UCSD-AML1 (cell line): Measurements from ENCODE around the gene PFKL.

Experiments used
- DNase-seq: peaks from one replicate; lab custom pipeline; 2025; ENCODE audit not compliant: unreplicated experiment; lab: John Stamatoyannopoulos, UW

PFKL gene

DNA sequence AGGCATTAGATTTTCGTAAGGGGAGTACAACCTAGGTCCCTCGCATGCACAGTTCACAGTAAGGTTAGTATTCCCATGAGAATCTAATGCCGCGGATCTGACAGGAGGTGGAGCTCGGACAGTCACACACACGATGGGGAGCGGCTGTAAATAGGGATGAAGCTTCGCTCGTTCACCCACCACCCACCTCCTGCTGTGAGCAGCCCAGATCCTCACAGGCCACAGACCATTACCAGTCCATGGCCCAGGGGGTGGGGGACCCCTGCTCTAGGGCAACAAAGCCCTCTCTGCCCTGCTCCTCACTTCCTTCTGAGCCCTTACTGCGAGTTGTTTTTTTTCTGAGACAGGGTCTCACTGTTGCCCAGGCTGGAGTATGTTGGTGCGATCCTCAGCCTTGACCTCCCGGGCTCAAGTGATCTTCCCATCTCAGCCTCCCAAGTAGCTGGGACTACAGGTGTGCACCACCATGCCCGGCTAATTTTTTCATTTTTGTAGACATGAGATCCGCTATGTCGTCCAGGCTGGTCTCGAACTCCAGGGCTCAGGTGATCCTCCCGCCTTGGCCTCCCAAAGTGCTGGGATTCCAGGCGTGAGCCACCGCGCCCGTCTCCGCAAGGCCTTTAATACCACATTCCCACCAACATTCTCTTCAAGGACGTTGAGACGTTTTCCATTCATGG is 74.9 kb downstream of the PFKL start:
- no peak for DNase-seq

DNA sequence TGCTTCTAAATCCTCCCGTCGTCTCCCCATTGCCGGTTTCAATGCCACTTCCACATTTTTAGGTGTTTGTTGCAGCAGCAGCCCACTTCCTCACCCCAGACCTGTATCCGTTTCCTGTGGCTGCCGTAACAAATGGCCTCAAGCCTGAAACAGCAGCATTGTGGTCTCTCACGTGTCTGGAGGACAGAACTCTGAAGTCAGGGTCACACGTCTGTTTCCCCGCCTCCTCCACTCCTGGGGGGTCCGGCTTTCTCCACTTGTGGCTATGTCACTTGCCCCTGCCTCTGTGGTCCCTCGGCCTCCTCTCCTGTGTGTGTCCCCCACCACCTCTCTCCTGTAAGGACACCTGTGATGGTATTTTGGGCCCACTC is 75.4 kb downstream of the PFKL start:
- peak; percentile 83 for DNase-seq

DNA sequence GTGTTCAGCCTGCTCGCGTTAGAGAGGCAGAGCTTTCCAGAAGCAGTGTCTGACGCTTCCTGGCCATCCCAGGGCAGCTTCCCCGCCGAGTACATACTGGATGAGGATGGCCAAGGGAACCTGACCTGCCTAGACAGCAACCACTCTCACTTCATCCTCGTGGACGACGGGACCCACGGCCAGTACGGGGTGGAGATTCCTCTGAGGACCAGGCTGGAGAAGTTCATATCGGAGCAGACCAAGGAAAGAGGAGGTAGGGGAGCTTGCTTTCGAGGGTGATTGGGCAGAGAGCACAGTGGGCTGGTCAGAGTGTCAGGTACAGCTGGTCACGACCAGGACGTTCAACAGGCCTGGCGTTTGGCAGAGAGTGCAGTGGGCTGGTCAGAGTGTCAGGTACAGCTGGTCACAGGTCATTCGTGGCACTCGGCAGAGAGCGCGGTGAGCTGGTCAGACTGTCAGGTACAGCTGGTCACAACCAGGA is 75.9 kb downstream of the PFKL start:
- DNase-seq: no peak

DNA sequence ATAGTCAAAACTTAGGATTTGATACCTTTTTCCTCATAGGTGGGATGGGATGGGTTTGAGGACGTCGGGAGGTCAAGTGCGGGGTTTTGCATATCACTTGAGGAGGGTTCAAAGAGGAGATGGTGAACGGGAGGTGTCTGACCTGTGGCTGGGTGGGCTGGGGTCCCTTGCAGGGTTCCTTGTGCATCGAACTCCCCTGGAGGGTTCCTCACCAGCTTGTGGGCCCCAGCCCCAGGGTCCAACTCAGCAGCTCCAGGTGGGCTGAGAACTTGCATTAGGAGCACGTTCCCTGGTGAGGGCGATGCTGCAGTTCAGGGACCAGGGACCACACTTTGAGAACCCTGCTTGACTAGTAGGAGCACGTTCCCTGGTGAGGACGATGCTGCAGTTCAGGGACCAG is 76.8 kb downstream of the PFKL start:
- DNase-seq: no peak
